ENCODE results near the gene LLCFC1.
"Not testable (repeated sequence)": the region's sequence is repeated elsewhere in the genome, so short reads cannot be mapped to it uniquely, and the experiment has no call there.

LLCFC1 gene

GRCh38 chr7:142945001-142945400 is 5.7 kb downstream of the LLCFC1 start:
- DNase-seq = no peak

- DNase-seq = no peak
Observed at GRCh38 chr7:142948603-142949002, 9.3 kb downstream of the LLCFC1 start.

GRCh38 chr7:142950235-142950634 is 11.0 kb downstream of the LLCFC1 start:
- DNase-seq = no peak

GRCh38 chr7:142954680-142955268 is 15.5 kb downstream of the LLCFC1 start:
- peak; percentile 46 for DNase-seq

GRCh38 chr7:142956951-142957623 is 17.8 kb downstream of the LLCFC1 start:
- DNase-seq = peak; percentile 36

GRCh38 chr7:142957723-142958122 is 18.4 kb downstream of the LLCFC1 start:
- no peak for DNase-seq

- DNase-seq = no peak
Observed at GRCh38 chr7:142959202-142959601, 19.9 kb downstream of the LLCFC1 start.

GRCh38 chr7:142960955-142961512 is 21.8 kb downstream of the LLCFC1 start:
- DNase-seq = peak; percentile 58

GRCh38 chr7:142961595-142961972 is 22.3 kb downstream of the LLCFC1 start:
- no peak for DNase-seq

GRCh38 chr7:142961973-142962926 is 23.0 kb downstream of the LLCFC1 start, which contains the start of gene KEL:
TSS of gene KEL (minus strand) at chr7:142962363. CDS start at chr7:142962206, 157 bp downstream.
- peak; percentile 97 for DNase-seq

GRCh38 chr7:142962991-142963390 is 23.7 kb downstream of the LLCFC1 start:
- no peak for DNase-seq

- DNase-seq = no peak
Observed at GRCh38 chr7:142963993-142964392, 24.7 kb downstream of the LLCFC1 start.

- peak; percentile 62 for DNase-seq
Observed at GRCh38 chr7:142964502-142965246, 25.4 kb downstream of the LLCFC1 start.

- DNase-seq = no peak
Observed at GRCh38 chr7:142968229-142968628, 28.9 kb downstream of the LLCFC1 start.

GRCh38 chr7:142969183-142969582 is 29.9 kb downstream of the LLCFC1 start:
- DNase-seq = no peak

GRCh38 chr7:142974626-142975025 is 35.3 kb downstream of the LLCFC1 start:
- no peak for DNase-seq

GRCh38 chr7:142978402-142978801 is 39.1 kb downstream of the LLCFC1 start:
- not testable (repeated sequence) for DNase-seq

- peak; percentile 47 for DNase-seq
Observed at GRCh38 chr7:142983825-142984224, 44.5 kb downstream of the LLCFC1 start.

- DNase-seq = no peak
Observed at GRCh38 chr7:142984297-142984696, 45.0 kb downstream of the LLCFC1 start.

All from hematopoietic multipotent progenitor cell treated with erythropoietin and hydrocortisone succinate and interleukin-3 and kit ligand, for 8 days (in vitro differentiated cells).